MM.1S (cell line): ENCODE measurements around the gene SLC6A12.

Experiments
- DNase-seq: peaks from one replicate; pipeline ENCODE4 v3.0.0-alpha.2; 2015
- H2AFZ ChIP-seq: fragments of 300-600 bp; sonication (generic); 2 replicates; pipeline ENCODE4 v1.6.0; 2016; ENCODE audit warnings: antibody characterized with exemption, low read length
- H3F3A ChIP-seq: fragments of 300-600 bp; sonication (generic); 2 replicates; pipeline ENCODE4 v1.6.1; 2016; ENCODE audit warnings: mild to moderate bottlenecking, antibody characterized with exemption, low read length, moderate library complexity, mixed read lengths; ENCODE audit not compliant: insufficient read depth
- H3K27ac ChIP-seq: fragments of 300-600 bp; sonication (generic); 2 replicates; pipeline ENCODE4 v1.5.1; 2016; ENCODE audit warnings: mild to moderate bottlenecking, low read length
- H3K27me3 ChIP-seq: fragments of 300-600 bp; sonication (generic); replicated peaks from 2 replicates; pipeline ENCODE4 v1.6.0; 2016; ENCODE audit warnings: low read length; ENCODE audit not compliant: insufficient read depth
- H3K36me3 ChIP-seq: fragments of 300-600 bp; sonication (generic); replicated peaks from 2 replicates; pipeline ENCODE4 v1.6.1; 2016; ENCODE audit warnings: mild to moderate bottlenecking, low read length, mixed read lengths; ENCODE audit not compliant: insufficient read depth
- H3K4me1 ChIP-seq: fragments of 300-600 bp; sonication (generic); 2 replicates; pipeline ENCODE4 v1.6.1; 2016; ENCODE audit warnings: low read length, mixed read lengths
- H3K4me2 ChIP-seq: fragments of 300-600 bp; sonication (generic); 2 replicates; pipeline ENCODE4 v1.6.0; 2016; ENCODE audit warnings: low read depth, low read length
- H3K4me3 ChIP-seq: fragments of 300-600 bp; sonication (generic); 2 replicates; pipeline ENCODE4 v1.5.1; 2016; ENCODE audit warnings: low read length, mixed read lengths
- H3K79me2 ChIP-seq: fragments of 300-600 bp; sonication (generic); 2 replicates; pipeline ENCODE4 v1.6.1; 2016; ENCODE audit warnings: mixed run types, low read length, mixed read lengths
- H3K9ac ChIP-seq: fragments of 300-600 bp; sonication (generic); 2 replicates; pipeline ENCODE4 v1.6.1; 2016; ENCODE audit warnings: low read length, mixed read lengths
- H3K9me2 ChIP-seq: fragments of 300-600 bp; sonication (generic); replicated peaks from 2 replicates; pipeline ENCODE4 v1.6.1; 2016; ENCODE audit warnings: mild to moderate bottlenecking, low read length, mixed read lengths; ENCODE audit not compliant: insufficient read depth
- H3K9me3 ChIP-seq: fragments of 300-600 bp; sonication (generic); replicated peaks from 2 replicates; pipeline ENCODE4 v1.6.1; 2016; ENCODE audit warnings: mild to moderate bottlenecking, low read length, mixed read lengths; ENCODE audit not compliant: insufficient read depth
- H4K20me1 ChIP-seq: fragments of 300-600 bp; sonication (generic); 2 replicates; pipeline ENCODE4 v1.6.1; 2016; ENCODE audit warnings: mild to moderate bottlenecking, low read length, moderate library complexity, mixed read lengths; ENCODE audit not compliant: insufficient read depth
- EZH2 ChIP-seq: fragments of 300-600 bp; sonication (generic); optimal IDR thresholded peaks from 2 replicates; pipeline ENCODE3; 2017; ENCODE audit warnings: low read depth, mild to moderate bottlenecking, antibody characterized with exemption, low read length, mixed read lengths
- EZH2phosphoT487 ChIP-seq: fragments of 300-600 bp; sonication (generic); IDR thresholded peaks from 2 replicates; pipeline ENCODE4 v1.6.1; 2018; ENCODE audit warnings: antibody characterized with exemption, low read length
- TF ChIP-seq, protein P1 (sequence below): fragments of 300-600 bp; sonication (generic); IDR thresholded peaks from 2 replicates; pipeline ENCODE4 v1.5.1; 2016; ENCODE audit warnings: antibody characterized with exemption, low read length, mixed read lengths

SLC6A12 gene

DNA sequence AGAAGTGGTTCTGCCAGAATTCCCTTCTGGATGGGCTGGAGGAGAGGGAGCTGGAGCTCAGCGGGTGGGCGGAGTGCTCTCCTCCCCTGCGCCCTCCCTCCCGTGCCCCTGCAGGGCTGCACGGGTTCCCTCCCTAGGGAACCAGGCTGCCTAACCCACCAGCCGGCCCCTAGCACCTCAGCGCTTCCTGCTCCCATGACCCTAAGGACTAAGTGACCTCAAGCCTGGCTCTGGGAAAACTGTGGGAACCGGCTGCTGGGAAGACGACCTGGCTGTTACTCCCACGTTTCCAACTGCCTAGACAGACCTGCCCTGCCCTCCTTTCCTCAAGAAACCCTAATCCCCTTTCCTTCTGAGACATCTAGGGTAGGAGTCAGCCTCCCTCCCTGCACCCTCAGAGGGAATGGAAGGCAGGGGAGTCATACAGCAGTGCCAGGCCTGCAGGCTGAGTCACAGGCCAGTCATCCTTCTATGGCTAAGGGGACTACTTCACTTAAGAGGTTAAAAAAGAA is 31.5 kb downstream of the SLC6A12 start:
- H3K9me3 ChIP-seq, result no peaks in the 10 kb centered on the region
- H2AFZ ChIP-seq, result no peak overlapping the region
- H3K27me3 ChIP-seq, result no peaks in the 10 kb centered on the region; the same call in 1 of the 2 replicates
- DNase-seq, result no peak
- no peak overlapping the region for H3K27ac ChIP-seq
- no peaks in the 10 kb centered on the region for H3K36me3 ChIP-seq
- no peaks in the 10 kb centered on the region for H4K20me1 ChIP-seq
- H3K4me1 ChIP-seq, result peaks cover 12% of the 10 kb centered on the region
- no peak overlapping the region for H3K4me3 ChIP-seq
- TF ChIP-seq, protein P1, sequence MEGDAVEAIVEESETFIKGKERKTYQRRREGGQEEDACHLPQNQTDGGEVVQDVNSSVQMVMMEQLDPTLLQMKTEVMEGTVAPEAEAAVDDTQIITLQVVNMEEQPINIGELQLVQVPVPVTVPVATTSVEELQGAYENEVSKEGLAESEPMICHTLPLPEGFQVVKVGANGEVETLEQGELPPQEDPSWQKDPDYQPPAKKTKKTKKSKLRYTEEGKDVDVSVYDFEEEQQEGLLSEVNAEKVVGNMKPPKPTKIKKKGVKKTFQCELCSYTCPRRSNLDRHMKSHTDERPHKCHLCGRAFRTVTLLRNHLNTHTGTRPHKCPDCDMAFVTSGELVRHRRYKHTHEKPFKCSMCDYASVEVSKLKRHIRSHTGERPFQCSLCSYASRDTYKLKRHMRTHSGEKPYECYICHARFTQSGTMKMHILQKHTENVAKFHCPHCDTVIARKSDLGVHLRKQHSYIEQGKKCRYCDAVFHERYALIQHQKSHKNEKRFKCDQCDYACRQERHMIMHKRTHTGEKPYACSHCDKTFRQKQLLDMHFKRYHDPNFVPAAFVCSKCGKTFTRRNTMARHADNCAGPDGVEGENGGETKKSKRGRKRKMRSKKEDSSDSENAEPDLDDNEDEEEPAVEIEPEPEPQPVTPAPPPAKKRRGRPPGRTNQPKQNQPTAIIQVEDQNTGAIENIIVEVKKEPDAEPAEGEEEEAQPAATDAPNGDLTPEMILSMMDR, result no peak
- TF ChIP-seq EZH2 (no peak), EZH2phosphoT487 (no peak)
- no peaks in the 10 kb centered on the region for H3K79me2 ChIP-seq
- no peaks in the 10 kb centered on the region for H3F3A ChIP-seq
- H3K9me2 ChIP-seq, result no peaks in the 10 kb centered on the region
- no peak overlapping the region for H3K9ac ChIP-seq
- H3K4me2 ChIP-seq, result no peak overlapping the region

DNA sequence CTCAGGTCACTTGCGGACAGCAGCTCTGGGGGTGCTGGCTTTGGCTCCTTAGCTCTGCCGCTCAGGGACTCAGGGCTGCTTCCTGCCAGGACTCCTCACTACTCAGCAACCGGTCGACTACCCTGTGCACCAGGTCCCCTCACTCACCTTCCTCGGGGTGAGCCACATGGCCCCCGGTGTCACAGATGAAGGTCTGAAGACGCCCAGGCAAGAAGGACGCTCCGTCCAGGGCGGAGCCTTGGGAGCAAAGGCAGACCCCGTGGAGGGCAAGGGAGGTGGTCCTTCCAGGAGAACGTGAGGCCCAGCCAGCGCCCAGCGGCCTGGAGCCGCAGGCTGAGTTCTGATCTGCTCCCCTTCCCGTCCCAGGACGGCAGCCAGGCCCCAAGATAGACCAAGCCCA is 32.0 kb downstream of the SLC6A12 start:
- TF ChIP-seq, protein P1, result no peak
- TF ChIP-seq EZH2, result no peak
- TF ChIP-seq EZH2phosphoT487, result no peak
- H4K20me1 ChIP-seq, result no peaks in the 10 kb centered on the region
- no peaks in the 10 kb centered on the region; the same call in 1 of the 2 replicates for H3K27me3 ChIP-seq
- H3K4me3 ChIP-seq, result no peak overlapping the region
- H3K9me3 ChIP-seq, result no peaks in the 10 kb centered on the region
- no peaks in the 10 kb centered on the region for H3F3A ChIP-seq
- H3K27ac ChIP-seq, result no peak overlapping the region
- no peak overlapping the region for H3K9ac ChIP-seq
- no peak for DNase-seq
- H3K9me2 ChIP-seq, result no peaks in the 10 kb centered on the region
- H3K36me3 ChIP-seq, result no peaks in the 10 kb centered on the region
- no peaks in the 10 kb centered on the region for H3K79me2 ChIP-seq
- no peak overlapping the region for H2AFZ ChIP-seq
- H3K4me1 ChIP-seq, result peaks cover 13% of the 10 kb centered on the region
- no peak overlapping the region for H3K4me2 ChIP-seq

DNA sequence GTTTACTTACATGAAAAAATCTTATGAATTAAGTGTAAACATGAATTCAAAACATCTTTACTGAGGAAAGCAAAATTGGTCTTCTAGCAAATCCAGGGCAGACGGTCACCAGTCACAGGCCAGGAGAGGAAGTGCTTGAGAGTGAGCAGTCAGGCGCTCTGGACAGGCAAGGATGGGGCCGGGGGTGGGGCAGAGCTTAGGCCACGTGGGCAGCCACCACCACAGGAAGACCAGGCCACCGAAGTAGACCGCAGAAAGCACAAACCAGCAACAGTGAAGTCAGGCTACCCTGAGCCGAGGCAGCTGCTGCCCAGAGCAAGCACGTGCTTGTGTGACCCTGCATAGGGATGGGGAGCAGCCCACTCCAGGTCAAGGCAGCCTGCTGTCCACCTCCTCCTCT is 33.5 kb downstream of the SLC6A12 start:
- H4K20me1 ChIP-seq, result no peaks in the 10 kb centered on the region
- no peaks in the 10 kb centered on the region for H3K9me2 ChIP-seq
- H3K9ac ChIP-seq, result no peak overlapping the region
- H3K79me2 ChIP-seq, result no peaks in the 10 kb centered on the region
- H2AFZ ChIP-seq, result peak overlapping the region; percentile 0; the same call in 1 of the 2 replicates
- no peaks in the 10 kb centered on the region; the same call in 1 of the 2 replicates for H3K27me3 ChIP-seq
- TF ChIP-seq EZH2phosphoT487 (no peak), EZH2 (no peak)
- TF ChIP-seq, protein P1, result no peak
- H3K4me1 ChIP-seq, result peaks cover 20% of the 10 kb centered on the region
- H3K36me3 ChIP-seq, result no peaks in the 10 kb centered on the region
- peak; percentile 83 for DNase-seq
- H3K27ac ChIP-seq, result peak overlapping the region; percentile 10; the same call in 1 of the 2 replicates
- peak overlapping the region; percentile 7; the same call in 1 of the 2 replicates for H3K4me2 ChIP-seq
- H3K9me3 ChIP-seq, result no peaks in the 10 kb centered on the region
- H3F3A ChIP-seq, result no peaks in the 10 kb centered on the region
- no peak overlapping the region for H3K4me3 ChIP-seq
